Measurements from ENCODE around the gene MS4A2.
A peak's percentile ranks its signal among the peaks of the same experiment; 100 is the strongest.

MS4A2 gene

DNA sequence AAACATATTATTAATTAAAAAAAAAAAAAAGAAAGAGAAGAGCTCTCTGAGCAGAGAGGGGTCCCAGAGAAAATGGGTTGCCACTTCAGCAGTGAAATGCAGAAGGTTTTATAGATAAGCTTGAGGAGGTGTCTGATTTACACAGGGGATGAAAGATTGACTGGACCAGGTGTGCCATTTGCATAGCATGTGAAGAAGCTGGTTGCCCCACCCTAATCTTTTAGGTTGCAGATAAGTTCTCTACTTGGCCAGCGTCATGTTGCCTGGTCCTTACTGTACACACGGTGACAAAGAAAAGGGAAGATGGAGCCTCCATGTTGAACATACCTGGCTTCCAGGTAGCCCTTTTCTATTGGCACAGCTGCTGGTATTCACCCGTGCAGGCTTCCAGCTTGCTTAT lies 41.4 kb downstream of the MS4A2 start:
- no peak for DNase-seq
- Histone ChIP-seq H2AFZ (ENCODE audit: insufficient read depth, low read length, poor library complexity) (no peak overlapping the region), H4K91ac (ENCODE audit: low read depth, low read length) (no peak overlapping the region), H3K27me3 (ENCODE audit: insufficient read depth, low read length) (no peaks in the 10 kb centered on the region), H3K14ac (ENCODE audit: low read length) (no peak overlapping the region), H3K4me2 (ENCODE audit: low read length) (no peak overlapping the region), H3K4me3 (ENCODE audit: low read depth, low read length) (no peak overlapping the region), H2BK5ac (ENCODE audit: low read depth, low read length, poor library complexity) (no peak overlapping the region), H2BK120ac (ENCODE audit: insufficient read depth, low read length, poor library complexity) (no peak overlapping the region), H2AK5ac (ENCODE audit: low read length) (no peak overlapping the region), H3K23ac (ENCODE audit: low read length) (no peak overlapping the region), H3K9ac (ENCODE audit: low read length) (no peak overlapping the region), H3K27ac (ENCODE audit: low read depth, low read length) (no peak overlapping the region), H3K18ac (ENCODE audit: low read length) (no peak overlapping the region), H3K9me3 (ENCODE audit: insufficient read depth, low read depth, low read length) (peaks cover 3% of the 10 kb centered on the region), H3K4ac (ENCODE audit: low read depth, low read length) (no peak overlapping the region), H4K8ac (ENCODE audit: low read depth, low read length) (no peak overlapping the region), H3K79me1 (ENCODE audit: low read length) (no peaks in the 10 kb centered on the region), H4K12ac (ENCODE audit: low read depth, low read length) (no peak overlapping the region), H3K36me3 (ENCODE audit: control insufficient read depth in 1 of 2, insufficient read depth in 2 of 2, low read length in 2 of 2) (no peaks in the 10 kb centered on the region), H3K79me2 (ENCODE audit: control insufficient read depth, insufficient read depth, low read length, poor library complexity) (no peaks in the 10 kb centered on the region), H2BK12ac (ENCODE audit: low read length) (no peak overlapping the region), H3K4me1 (ENCODE audit: control insufficient read depth in 1 of 2, insufficient read depth in 2 of 2, low read length in 2 of 2) (peaks cover 0 to 5% of the 10 kb centered on the region in 2 experiments)
- WGBS (ENCODE audit: extremely low coverage, insufficient coverage, insufficient read length) = no CpG with 5 or more reads among the region's 3 CpGs

DNA sequence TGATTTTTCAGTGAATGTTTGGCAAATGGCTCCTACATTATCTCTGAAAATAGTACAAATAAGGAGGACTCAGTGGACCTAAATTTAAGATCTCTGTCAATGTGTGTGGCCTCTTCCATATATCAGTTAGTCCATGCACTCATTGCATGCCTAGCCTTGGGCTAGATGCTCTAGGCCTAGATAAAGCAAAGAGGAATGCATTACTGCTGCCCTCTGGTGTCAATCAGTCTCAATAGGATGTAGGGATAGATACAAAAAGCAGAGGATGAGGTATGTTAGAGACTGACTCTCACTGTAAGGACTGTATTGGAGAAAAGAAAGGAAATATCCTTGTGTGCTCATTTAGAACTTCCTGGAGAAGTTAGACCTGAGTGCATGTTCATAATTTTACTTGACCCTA lies 42.0 kb downstream of the MS4A2 start:
- Histone ChIP-seq H3K23ac (ENCODE audit: low read length) (no peak overlapping the region), H3K4ac (ENCODE audit: low read depth, low read length) (no peak overlapping the region), H2BK12ac (ENCODE audit: low read length) (no peak overlapping the region), H3K4me2 (ENCODE audit: low read length) (no peak overlapping the region), H3K18ac (ENCODE audit: low read length) (no peak overlapping the region), H4K12ac (ENCODE audit: low read depth, low read length) (no peak overlapping the region), H3K36me3 (ENCODE audit: control insufficient read depth in 1 of 2, insufficient read depth in 2 of 2, low read length in 2 of 2) (no peaks in the 10 kb centered on the region), H3K9me3 (ENCODE audit: insufficient read depth, low read depth, low read length) (peaks cover 3% of the 10 kb centered on the region), H3K79me2 (ENCODE audit: control insufficient read depth, insufficient read depth, low read length, poor library complexity) (no peaks in the 10 kb centered on the region), H3K14ac (ENCODE audit: low read length) (no peak overlapping the region), H2BK120ac (ENCODE audit: insufficient read depth, low read length, poor library complexity) (no peak overlapping the region), H4K8ac (ENCODE audit: low read depth, low read length) (no peak overlapping the region), H3K27ac (ENCODE audit: low read depth, low read length) (no peak overlapping the region), H4K91ac (ENCODE audit: low read depth, low read length) (no peak overlapping the region), H3K79me1 (ENCODE audit: low read length) (no peaks in the 10 kb centered on the region), H3K27me3 (ENCODE audit: insufficient read depth, low read length) (no peaks in the 10 kb centered on the region), H3K9ac (ENCODE audit: low read length) (no peak overlapping the region), H2BK5ac (ENCODE audit: low read depth, low read length, poor library complexity) (no peak overlapping the region), H3K4me1 (ENCODE audit: control insufficient read depth in 1 of 2, insufficient read depth in 2 of 2, low read length in 2 of 2) (no peaks in the 10 kb centered on the region), H2AK5ac (ENCODE audit: low read length) (no peak overlapping the region), H2AFZ (ENCODE audit: insufficient read depth, low read length, poor library complexity) (no peak overlapping the region), H3K4me3 (ENCODE audit: low read depth, low read length) (no peak overlapping the region)
- peak; percentile 63 to 85 for DNase-seq

DNA sequence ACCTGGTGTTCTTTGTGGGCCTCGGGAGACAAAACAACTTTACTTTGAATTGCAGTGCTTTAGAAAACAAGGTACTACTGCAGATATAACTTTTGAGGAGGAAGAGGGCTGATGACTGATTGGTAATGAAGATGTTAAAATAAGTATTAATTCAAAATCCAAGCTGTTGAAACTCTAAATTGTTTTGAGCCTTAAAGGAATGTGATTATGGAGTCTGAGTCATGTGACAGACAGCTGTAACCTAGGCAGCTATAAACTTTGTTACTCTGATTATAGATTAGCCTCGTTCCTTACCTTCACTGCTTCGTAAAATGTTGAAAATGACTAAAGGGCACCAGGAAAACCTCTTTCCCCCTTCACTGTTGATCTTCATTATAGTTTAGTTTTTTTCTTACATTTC lies 43.4 kb downstream of the MS4A2 start:
- Histone ChIP-seq H3K9me3 (ENCODE audit: insufficient read depth, low read depth, low read length) (peaks cover 3% of the 10 kb centered on the region), H3K9ac (ENCODE audit: low read length) (no peak overlapping the region), H3K23ac (ENCODE audit: low read length) (no peak overlapping the region), H4K12ac (ENCODE audit: low read depth, low read length) (no peak overlapping the region), H3K4me3 (ENCODE audit: low read depth, low read length) (no peak overlapping the region), H2BK5ac (ENCODE audit: low read depth, low read length, poor library complexity) (no peak overlapping the region), H3K4me2 (ENCODE audit: low read length) (no peak overlapping the region), H2AFZ (ENCODE audit: insufficient read depth, low read length, poor library complexity) (no peak overlapping the region), H2BK120ac (ENCODE audit: insufficient read depth, low read length, poor library complexity) (no peak overlapping the region), H3K14ac (ENCODE audit: low read length) (no peak overlapping the region), H3K79me1 (ENCODE audit: low read length) (no peaks in the 10 kb centered on the region), H4K91ac (ENCODE audit: low read depth, low read length) (no peak overlapping the region), H3K4ac (ENCODE audit: low read depth, low read length) (no peak overlapping the region), H3K27me3 (ENCODE audit: insufficient read depth, low read length) (no peaks in the 10 kb centered on the region), H3K36me3 (ENCODE audit: control insufficient read depth in 1 of 2, insufficient read depth in 2 of 2, low read length in 2 of 2) (no peaks in the 10 kb centered on the region), H4K8ac (ENCODE audit: low read depth, low read length) (no peak overlapping the region), H3K79me2 (ENCODE audit: control insufficient read depth, insufficient read depth, low read length, poor library complexity) (no peaks in the 10 kb centered on the region), H2AK5ac (ENCODE audit: low read length) (no peak overlapping the region), H3K27ac (ENCODE audit: low read depth, low read length) (no peak overlapping the region), H3K18ac (ENCODE audit: low read length) (no peak overlapping the region), H2BK12ac (ENCODE audit: low read length) (no peak overlapping the region), H3K4me1 (ENCODE audit: control insufficient read depth in 1 of 2, insufficient read depth in 2 of 2, low read length in 2 of 2) (no peaks in the 10 kb centered on the region)
- WGBS (ENCODE audit: extremely low coverage, insufficient coverage, insufficient read length) = no CpG with 5 or more reads among the region's 3 CpGs
- no peak for DNase-seq

DNA sequence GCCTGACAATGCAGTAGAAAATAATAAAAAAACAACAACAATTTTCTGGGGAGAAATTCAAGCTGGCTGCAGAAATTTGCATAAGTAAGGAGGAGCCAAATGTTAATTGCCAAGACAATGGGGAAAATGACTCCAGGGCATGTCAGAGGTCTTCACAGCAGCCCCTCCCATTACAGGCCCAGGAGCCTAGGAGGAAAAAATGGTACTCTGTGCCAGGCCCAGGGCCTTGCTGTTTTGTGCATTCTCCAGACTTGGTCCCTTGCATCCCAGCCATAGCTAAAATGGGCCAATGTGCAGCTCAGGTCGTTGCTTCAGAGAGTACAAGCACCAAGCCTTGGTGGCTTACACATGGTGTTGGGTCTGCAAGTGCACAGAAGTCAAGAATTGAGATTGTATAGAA lies 45.5 kb downstream of the MS4A2 start:
- Histone ChIP-seq H2BK120ac (ENCODE audit: insufficient read depth, low read length, poor library complexity) (no peak overlapping the region), H3K27me3 (ENCODE audit: insufficient read depth, low read length) (no peaks in the 10 kb centered on the region), H2AFZ (ENCODE audit: insufficient read depth, low read length, poor library complexity) (no peak overlapping the region), H2AK5ac (ENCODE audit: low read length) (no peak overlapping the region), H3K79me2 (ENCODE audit: control insufficient read depth, insufficient read depth, low read length, poor library complexity) (no peaks in the 10 kb centered on the region), H2BK12ac (ENCODE audit: low read length) (no peak overlapping the region), H4K91ac (ENCODE audit: low read depth, low read length) (no peak overlapping the region), H3K9me3 (ENCODE audit: insufficient read depth, low read depth, low read length) (peaks cover 3% of the 10 kb centered on the region), H3K4me3 (ENCODE audit: low read depth, low read length) (no peak overlapping the region), H3K14ac (ENCODE audit: low read length) (no peak overlapping the region), H4K8ac (ENCODE audit: low read depth, low read length) (no peak overlapping the region), H2BK5ac (ENCODE audit: low read depth, low read length, poor library complexity) (no peak overlapping the region), H3K79me1 (ENCODE audit: low read length) (no peaks in the 10 kb centered on the region), H3K9ac (ENCODE audit: low read length) (no peak overlapping the region), H3K23ac (ENCODE audit: low read length) (no peak overlapping the region), H3K4me2 (ENCODE audit: low read length) (no peak overlapping the region), H4K12ac (ENCODE audit: low read depth, low read length) (no peak overlapping the region), H3K27ac (ENCODE audit: low read depth, low read length) (no peak overlapping the region), H3K36me3 (ENCODE audit: control insufficient read depth in 1 of 2, insufficient read depth in 2 of 2, low read length in 2 of 2) (no peaks in the 10 kb centered on the region), H3K4ac (ENCODE audit: low read depth, low read length) (no peak overlapping the region), H3K18ac (ENCODE audit: low read length) (no peak overlapping the region), H3K4me1 (ENCODE audit: control insufficient read depth in 1 of 2, insufficient read depth in 2 of 2, low read length in 2 of 2) (no peaks in the 10 kb centered on the region)
- no CpG with 5 or more reads among the region's 1 CpG for WGBS (ENCODE audit: extremely low coverage, insufficient coverage, insufficient read length)
- no peak for DNase-seq

Measured in trophoblast cell (in vitro differentiated cells and primary cell).